K562 (cell line): Measurements from ENCODE around the gene KCNA10. TPM values are rescaled to one million over a fixed set of nuclear protein-coding genes. Genes with fewer than 3 reads are reported as not detected.

Experiments
- ATAC-seq: fragments of 200-7000 bp; cut with Tn5 transposase; 3 replicates; pipeline ENCODE4 v1.9.1; 2020; ENCODE audit warnings: moderate library complexity
- BruUV-seq: library from RNA; stranded (reverse); fragments of 400-500 nt; replicated peaks from 2 replicates; lab custom pipeline; 2021; lab: Mats Ljungman, UMichigan
- CTCF ChIA-PET: fragments of 300-600 bp; formaldehyde crosslinking; extraction: SDS; loops from one replicate; lab custom pipeline; 2021; ENCODE audit warnings: low intra/inter-chr PET ratio; lab: Yijun Ruan, JAX
- POLR2A ChIA-PET: fragments of 300-600, 350-650 bp; sonication (Branson Sonifier 250); formaldehyde crosslinking; extraction: SDS; loops from one replicate; lab custom pipeline; 2021; ENCODE audit warnings: antibody characterized with exemption, inconsistent platforms; lab: Yijun Ruan, JAX
- DNase-seq, 4 experiments: peaks; one replicate each; pipeline versions ENCODE4 v3.0.0 to v3.0.0-alpha.2; 2011 to 2018; ENCODE audit warnings: low spot score in 3 of 4, mixed read lengths in 3 of 4; ENCODE audit errors: extremely low read depth in 1 of 4
- FAIRE-seq: peaks from 2 replicates; lab custom pipeline; 2011; peaks lifted over from hg19 to GRCh38; lab: Jason Lieb, UNC
- H2AFZ ChIP-seq: 2 replicates; pipeline ENCODE4 v1.6.0; 2011; ENCODE audit warnings: low read depth, low read length, control low read depth, inconsistent platforms
- H3K27ac ChIP-seq: fragments of 200-600 bp; 3 replicates; pipeline ENCODE4 v1.8.0; 2011; ENCODE audit warnings: low read depth, mild to moderate bottlenecking, control low read depth, inconsistent platforms, low read length, moderate library complexity, mixed read lengths; ENCODE audit errors: extremely low read depth
- H3K27me3 ChIP-seq, 2 experiments: fragments of 300-600 bp in 1 of 2; 2 replicates in 1 of 2; 3 replicates in 1 of 2; pipeline versions ENCODE4 v1.6.0 to v1.8.0; 2011; ENCODE audit warnings: inconsistent platforms in 2 of 2, low read length in 2 of 2, mild to moderate bottlenecking in 1 of 2, mixed read lengths in 1 of 2, moderate library complexity in 1 of 2; ENCODE audit not compliant: control insufficient read depth in 2 of 2, insufficient read depth in 2 of 2
- H3K36me3 ChIP-seq: fragments of 300-600 bp; 3 replicates; pipeline ENCODE4 v1.8.0; 2011; ENCODE audit warnings: mild to moderate bottlenecking, low read length, inconsistent platforms; ENCODE audit not compliant: control insufficient read depth, insufficient read depth
- H3K4me1 ChIP-seq, 2 experiments: fragments of 200-600 bp in 1 of 2; replicated peaks in 1 of 2; 2 replicates in 1 of 2; 3 replicates in 1 of 2; pipeline versions ENCODE4 v1.5.1 to v1.8.0; 2011; ENCODE audit warnings: inconsistent platforms in 2 of 2, low read length in 2 of 2, mild to moderate bottlenecking in 1 of 2, mixed read lengths in 1 of 2, moderate library complexity in 1 of 2; ENCODE audit not compliant: control insufficient read depth in 2 of 2, insufficient read depth in 2 of 2
- H3K4me2 ChIP-seq: 2 replicates; pipeline ENCODE4 v1.6.1; 2011; ENCODE audit warnings: low read length, control low read depth, inconsistent platforms, mixed read lengths; ENCODE audit not compliant: insufficient read depth
- H3K4me3 ChIP-seq: fragments of 200-600 bp; sonication (generic), shearing (Covaris generic); 2 replicates; pipeline ENCODE4 v1.5.1; 2016; ENCODE audit warnings: control low read depth, inconsistent platforms
- H3K79me2 ChIP-seq: fragments of 200-600 bp; 3 replicates; pipeline ENCODE4 v1.8.0; 2011; ENCODE audit warnings: low read length, inconsistent platforms; ENCODE audit not compliant: control insufficient read depth, insufficient read depth
- H3K9ac ChIP-seq, 2 experiments: 2 replicates each; pipeline versions ENCODE4 v1.6.0 to v1.6.1; 2011; ENCODE audit warnings: low read depth in 2 of 2, low read length in 2 of 2, control low read depth in 1 of 2, inconsistent platforms in 1 of 2, mild to moderate bottlenecking in 1 of 2, mixed read lengths in 1 of 2; ENCODE audit not compliant: insufficient read depth in 1 of 2
- H3K9me1 ChIP-seq: one replicate; pipeline ENCODE4 v1.6.0; 2011; ENCODE audit warnings: inconsistent platforms, mild to moderate bottlenecking, low read length, moderate library complexity; ENCODE audit not compliant: control insufficient read depth, insufficient read depth
- H3K9me3 ChIP-seq: replicated peaks from 2 replicates; pipeline ENCODE4 v1.5.1; 2011; ENCODE audit warnings: low read depth, low read length, inconsistent platforms; ENCODE audit not compliant: control insufficient read depth, insufficient read depth
- H4K20me1 ChIP-seq: replicated peaks from 2 replicates; pipeline ENCODE4 v1.6.1; 2011; ENCODE audit warnings: low read length, inconsistent platforms, mixed read lengths; ENCODE audit not compliant: control insufficient read depth, insufficient read depth
- ARID2 ChIP-seq: fragments of 450-650 bp; IDR thresholded peaks from 2 replicates; pipeline ENCODE4 v1.6.1; 2017; ENCODE audit warnings: antibody characterized with exemption, mild to moderate bottlenecking
- BMI1 ChIP-seq: fragments of 150-350 bp; IDR thresholded peaks from 2 replicates; pipeline ENCODE4 v1.6.1; 2014; ENCODE audit warnings: low read length
- CBX1 ChIP-seq: sonication (generic); IDR thresholded peaks from 2 replicates; pipeline ENCODE4 v1.6.1; 2016; ENCODE audit warnings: antibody characterized with exemption, low read depth, mild to moderate bottlenecking
- CREB5 ChIP-seq: fragments of 250-450 bp; sonication (Bioruptor Pico); IDR thresholded peaks from 2 replicates; pipeline ENCODE4 v1.5.0; 2020; ENCODE audit warnings: mild to moderate bottlenecking
- ELF4 ChIP-seq: fragments of 450-650 bp; formaldehyde crosslinking; IDR thresholded peaks from 2 replicates; pipeline ENCODE4 v1.4.0; 2022; ENCODE audit warnings: missing genetic modification characterization
- IFI16 ChIP-seq: fragments of 250-450 bp; sonication (Bioruptor Pico); IDR thresholded peaks from 2 replicates; pipeline ENCODE4 v2.1.2; 2022; ENCODE audit warnings: mild to moderate bottlenecking, inconsistent platforms
- MCM5 ChIP-seq: fragments of 450-650 bp; IDR thresholded peaks from 2 replicates; pipeline ENCODE4 v1.6.1; 2016; ENCODE audit warnings: low read depth
- NFXL1 ChIP-seq: fragments of 450-650 bp; formaldehyde crosslinking; IDR thresholded peaks from 2 replicates; pipeline ENCODE4 v1.4.0; 2021; ENCODE audit warnings: mild to moderate bottlenecking
- PPARD ChIP-seq: fragments of 250-450 bp; sonication (Bioruptor Pico); IDR thresholded peaks from 2 replicates; pipeline ENCODE4 v1.8.0; 2022; ENCODE audit warnings: inconsistent platforms, mild to moderate bottlenecking, moderate library complexity
- TRIM28 ChIP-seq: fragments of 450-650 bp; IDR thresholded peaks from 2 replicates; pipeline ENCODE4 v1.6.1; 2017
- XRCC4 ChIP-seq: IDR thresholded peaks from one replicate; pipeline ENCODE4 v1.6.1; 2011; ENCODE audit not compliant: insufficient read depth, insufficient read length; ENCODE audit errors: extremely low read depth
- ZNF347 ChIP-seq: fragments of 450-650 bp; formaldehyde crosslinking; IDR thresholded peaks from 2 replicates; pipeline ENCODE4 v1.4.0; 2020; ENCODE audit warnings: low read depth, mild to moderate bottlenecking, moderate library complexity
- ZNF696 ChIP-seq: fragments of 250-450 bp; sonication (Bioruptor Pico); conservative IDR thresholded peaks from 2 replicates; pipeline ENCODE4 v1.4.0; 2020; ENCODE audit warnings: mild to moderate bottlenecking, moderate library complexity
- WGBS: fragments of 100-300 bp; shearing (Covaris generic); methylation state at CpG from one replicate; pipeline ENCODE4 v1.1.6; 2016; ENCODE audit warnings: low coverage, mixed read lengths; ENCODE audit not compliant: insufficient coverage; ENCODE audit errors: missing lambda C conversion rate; 5-methylcytosine and 5-hydroxymethylcytosine counted together
- in situ Hi-C: fragments of 300-500 bp; cut with MboI; formaldehyde crosslinking; loops from 4 replicates; pipeline ENCODE4 v1.15.0; 2018; ENCODE audit warnings: inconsistent platforms, mixed read lengths
- intact Hi-C: fragments of 100-400 bp; cut with micrococcal nuclease; formaldehyde crosslinking; loops from 2 replicates; pipeline ENCODE4 v1.14.2; 2022
- polyA plus RNA-seq, 8 experiments: library from polyadenylated mRNA; depleted of rRNA in 4 of 8; stranded (reverse) in 5 of 8; unstranded in 3 of 8; fragments of >200 nt; fragmentation: Nextera tagmentation in 2 of 8; fragmentation: Illumina TruSeq in 1 of 8; extraction: Ambion mirVana in 2 of 8; extraction: Trizol in 1 of 8; gene quantifications; 2 replicates each; pipeline versions ENCODE4 v1.2.1 to v1.2.3, GENCODE V29; 2011 to 2014; ENCODE audit warnings: inconsistent platforms in 1 of 8, missing spikeins in 1 of 8
- total RNA-seq, 7 experiments: library from RNA; depleted of rRNA in 6 of 7; stranded (reverse); fragments of >200 nt in 6 of 7; fragmentation: Illumina TruSeq in 2 of 7; extraction: Trizol in 2 of 7; gene quantifications; 2 replicates each; pipeline versions ENCODE4 v1.2.1 to v1.2.3, GENCODE V29; 2011 to 2021; ENCODE audit warnings: low replicate concordance in 1 of 7
- TF ChIP-seq, protein P1 (sequence below), 2 experiments: fragments of 450-650 bp in 1 of 2; sonication (generic) in 1 of 2; formaldehyde crosslinking; conservative IDR thresholded peaks; 2 replicates each; pipeline versions ENCODE4 v1.4.0 to v1.8.1; 2020 to 2022; ENCODE audit warnings: mild to moderate bottlenecking in 1 of 2, missing genetic modification reagents in 1 of 2
- TF ChIP-seq, protein P2 (sequence below): fragments of 450-650 bp; IDR thresholded peaks from 2 replicates; pipeline ENCODE4 v1.6.1; 2016; ENCODE audit warnings: missing biosample characterization, missing genetic modification characterization
- TF ChIP-seq, protein P3 (sequence below): sonication (generic); formaldehyde crosslinking; IDR thresholded peaks from 2 replicates; pipeline ENCODE4 v1.8.0; 2022; ENCODE audit warnings: mild to moderate bottlenecking, missing genetic modification reagents, borderline replicate concordance

The KCNA10 gene
- total and polyA plus RNA-seq, 9 of the 15 experiments (the other 6 are each of a cell fraction or from before 2014, with no cell fraction given) = not detected

GRCh38 chr1:110559157-110559556 lies 40.2 kb upstream of the KCNA10 start:
- ATAC-seq = no peak
- H3K9me3 ChIP-seq = no peaks in the 10 kb centered on the region
- POLR2A ChIA-PET = no interaction called here
- H2AFZ ChIP-seq = no peak overlapping the region
- BruUV-seq = no TSS peak
- no peak overlapping the region for H3K9ac ChIP-seq
- H3K27me3 ChIP-seq = peaks cover 6 to 48% of the 10 kb centered on the region in 2 experiments; a peak in 3 of 5 replicates
- H3K79me2 ChIP-seq = no peaks in the 10 kb centered on the region
- no peak for FAIRE-seq
- H3K27ac ChIP-seq = no peak overlapping the region
- TF ChIP-seq CBX1 = no peak
- TF ChIP-seq TRIM28 = no peak
- TF ChIP-seq ELF4 (CRISPR knock-in tag) = no peak
- TF ChIP-seq NFXL1 (CRISPR knock-in tag) = no peak
- no peak for TF ChIP-seq ARID2
- TF ChIP-seq ZNF347 (CRISPR knock-in tag) = no peak
- TF ChIP-seq, protein P1, sequence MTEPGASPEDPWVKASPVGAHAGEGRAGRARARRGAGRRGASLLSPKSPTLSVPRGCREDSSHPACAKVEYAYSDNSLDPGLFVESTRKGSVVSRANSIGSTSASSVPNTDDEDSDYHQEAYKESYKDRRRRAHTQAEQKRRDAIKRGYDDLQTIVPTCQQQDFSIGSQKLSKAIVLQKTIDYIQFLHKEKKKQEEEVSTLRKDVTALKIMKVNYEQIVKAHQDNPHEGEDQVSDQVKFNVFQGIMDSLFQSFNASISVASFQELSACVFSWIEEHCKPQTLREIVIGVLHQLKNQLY (CRISPR knock-in tag; conservative IDR thresholded peaks at IDR 0.05) = no peak
- TF ChIP-seq MCM5 = no peak
- TF ChIP-seq, protein P2, sequence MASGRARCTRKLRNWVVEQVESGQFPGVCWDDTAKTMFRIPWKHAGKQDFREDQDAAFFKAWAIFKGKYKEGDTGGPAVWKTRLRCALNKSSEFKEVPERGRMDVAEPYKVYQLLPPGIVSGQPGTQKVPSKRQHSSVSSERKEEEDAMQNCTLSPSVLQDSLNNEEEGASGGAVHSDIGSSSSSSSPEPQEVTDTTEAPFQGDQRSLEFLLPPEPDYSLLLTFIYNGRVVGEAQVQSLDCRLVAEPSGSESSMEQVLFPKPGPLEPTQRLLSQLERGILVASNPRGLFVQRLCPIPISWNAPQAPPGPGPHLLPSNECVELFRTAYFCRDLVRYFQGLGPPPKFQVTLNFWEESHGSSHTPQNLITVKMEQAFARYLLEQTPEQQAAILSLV = no peak
- no peak for TF ChIP-seq CREB5 (CRISPR knock-in tag)
- no peak for TF ChIP-seq IFI16
- no peak for TF ChIP-seq XRCC4
- no peak for TF ChIP-seq PPARD (CRISPR knock-in tag)
- no peak for TF ChIP-seq ZNF696 (CRISPR knock-in tag)
- no peak for TF ChIP-seq BMI1
- TF ChIP-seq, protein P3, sequence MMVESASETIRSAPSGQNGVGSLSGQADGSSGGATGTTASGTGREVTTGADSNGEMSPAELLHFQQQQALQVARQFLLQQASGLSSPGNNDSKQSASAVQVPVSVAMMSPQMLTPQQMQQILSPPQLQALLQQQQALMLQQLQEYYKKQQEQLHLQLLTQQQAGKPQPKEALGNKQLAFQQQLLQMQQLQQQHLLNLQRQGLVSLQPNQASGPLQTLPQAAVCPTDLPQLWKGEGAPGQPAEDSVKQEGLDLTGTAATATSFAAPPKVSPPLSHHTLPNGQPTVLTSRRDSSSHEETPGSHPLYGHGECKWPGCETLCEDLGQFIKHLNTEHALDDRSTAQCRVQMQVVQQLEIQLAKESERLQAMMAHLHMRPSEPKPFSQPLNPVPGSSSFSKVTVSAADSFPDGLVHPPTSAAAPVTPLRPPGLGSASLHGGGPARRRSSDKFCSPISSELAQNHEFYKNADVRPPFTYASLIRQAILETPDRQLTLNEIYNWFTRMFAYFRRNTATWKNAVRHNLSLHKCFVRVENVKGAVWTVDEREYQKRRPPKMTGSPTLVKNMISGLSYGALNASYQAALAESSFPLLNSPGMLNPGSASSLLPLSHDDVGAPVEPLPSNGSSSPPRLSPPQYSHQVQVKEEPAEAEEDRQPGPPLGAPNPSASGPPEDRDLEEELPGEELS (CRISPR knock-in tag) = no peak
- TF ChIP-seq, all 486 proteins: peak for 0
- H4K20me1 ChIP-seq = peaks cover 11% of the 10 kb centered on the region; the same call in 1 of the 2 replicates
- in situ Hi-C loops (no loop called here), intact Hi-C loops (no loop called here)
- no peak overlapping the region for H3K4me2 ChIP-seq
- H3K36me3 ChIP-seq = no peaks in the 10 kb centered on the region
- H3K9me1 ChIP-seq = no peaks in the 10 kb centered on the region
- H3K4me3 ChIP-seq = no peak overlapping the region
- 0% methylated on average over 4 of the region's 4 CpGs for WGBS
- CTCF ChIA-PET = no interaction called here
- H3K4me1 ChIP-seq = peaks cover 0 to 8% of the 10 kb centered on the region in 2 experiments; a peak in 2 of 5 replicates
- DNase-seq = no peak
